GM18909 (cell line): ENCODE data around the gene MARCHF6.
A peak's percentile ranks its signal among the peaks of the same experiment; 100 is the strongest.

Experiments
- ATAC-seq: cut with Tn5 transposase; IDR thresholded peaks from one replicate; pipeline ENCODE4 v1.9.1; 2021; ENCODE audit warnings: mild to moderate bottlenecking; ENCODE audit not compliant: unreplicated experiment, poor library complexity

The MARCHF6 gene

DNA sequence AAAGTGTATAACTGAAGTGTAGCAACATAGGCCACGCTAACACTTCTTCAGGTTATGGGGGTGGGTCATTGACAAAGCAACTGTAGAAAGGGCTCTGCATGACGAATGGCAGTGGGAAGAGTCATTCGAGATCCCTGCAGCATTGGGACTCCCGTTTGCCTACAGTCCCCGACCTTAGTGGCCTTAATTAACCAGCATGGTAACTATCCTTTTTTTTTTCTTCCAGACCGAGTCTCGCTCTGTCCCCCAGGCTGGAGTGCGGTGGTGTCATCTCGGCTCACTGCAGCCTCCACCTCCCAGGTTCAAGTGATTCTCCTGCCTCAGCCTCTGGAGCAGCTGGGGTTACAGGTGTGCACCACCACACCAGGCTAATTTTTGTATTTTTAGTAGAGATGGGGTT is 31.6 kb upstream of the MARCHF6 start:
- no peak for ATAC-seq

DNA sequence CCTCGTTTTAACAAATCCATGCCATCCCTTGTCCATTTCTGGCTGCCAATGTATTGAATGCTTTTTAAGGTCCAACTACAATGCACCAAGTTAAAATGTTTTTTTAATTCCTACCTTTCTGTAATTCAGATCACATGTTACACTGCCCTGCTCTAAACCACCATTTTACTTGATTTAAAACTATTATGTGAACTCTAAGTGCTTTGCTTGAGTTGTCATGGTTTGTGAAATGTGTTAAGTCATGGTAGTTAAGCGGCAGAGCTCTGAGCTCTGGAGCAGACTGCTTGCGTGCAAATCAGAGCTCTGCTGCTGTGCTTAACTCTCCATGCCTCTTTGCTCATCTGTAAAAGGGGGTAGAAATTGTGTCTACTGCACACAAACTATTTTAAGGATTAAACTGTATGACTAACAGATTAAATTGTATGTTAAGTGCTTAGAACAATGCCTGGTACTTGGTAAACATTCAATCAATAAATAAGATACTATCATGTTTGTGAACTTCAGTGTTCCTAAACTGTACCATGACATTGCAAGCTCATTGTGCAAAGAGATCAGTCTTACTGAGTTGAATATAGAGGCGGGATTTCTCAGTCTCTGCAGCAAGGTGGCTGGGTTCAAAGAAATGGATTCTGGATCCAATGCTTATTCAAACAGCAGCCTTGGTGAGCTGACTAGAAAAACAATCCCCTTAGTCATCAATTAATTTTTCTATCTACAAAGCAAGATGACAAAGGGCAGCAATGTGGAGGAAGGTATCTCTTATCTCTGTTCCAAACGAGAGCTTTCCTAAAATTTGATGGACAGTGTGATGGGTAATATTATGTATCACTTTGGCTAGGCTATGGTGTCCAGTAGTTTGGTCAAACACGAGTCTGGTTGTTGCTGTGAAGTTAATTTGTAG is 29.7 kb upstream of the MARCHF6 start:
- ATAC-seq = no peak

DNA sequence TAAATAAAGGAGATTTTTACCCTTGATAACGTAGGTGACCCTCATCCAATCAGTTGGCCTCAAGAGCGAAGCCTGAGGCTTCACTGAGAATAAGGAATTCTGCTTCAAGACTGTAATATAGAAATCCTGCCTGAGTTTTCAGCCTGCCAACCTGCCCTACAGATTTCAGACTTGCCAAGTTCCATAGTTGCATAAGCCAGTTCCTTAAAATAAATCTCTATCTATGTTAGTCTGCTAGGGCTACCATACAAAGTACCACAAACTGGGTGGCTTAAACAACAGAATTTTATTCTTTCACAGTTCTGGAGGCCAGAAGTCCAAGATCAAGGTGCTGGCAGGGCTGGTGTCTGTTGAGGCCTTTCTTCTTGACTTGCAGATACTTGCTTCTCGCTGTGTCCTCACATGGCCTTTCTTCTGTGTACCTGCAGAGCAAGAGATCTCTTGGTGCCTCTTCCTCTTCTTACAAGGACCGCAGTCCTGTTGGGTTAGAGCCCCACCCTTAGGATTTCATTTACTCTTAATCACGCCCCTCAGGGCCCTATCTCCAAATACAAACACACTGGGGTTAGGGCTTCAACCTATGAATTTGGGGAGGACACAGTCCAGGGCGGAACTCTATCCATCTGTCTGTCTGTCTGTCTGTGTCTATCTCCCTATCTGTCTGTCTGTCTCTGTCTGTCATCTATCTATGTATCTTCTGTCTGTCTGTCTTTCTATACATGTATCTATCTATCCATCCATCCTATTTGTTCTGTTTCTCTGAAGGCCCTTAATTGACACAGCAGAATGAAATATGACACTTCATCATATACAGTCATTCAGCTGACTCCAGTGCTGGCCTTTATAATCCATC is 28.8 kb upstream of the MARCHF6 start:
- ATAC-seq = no peak

DNA sequence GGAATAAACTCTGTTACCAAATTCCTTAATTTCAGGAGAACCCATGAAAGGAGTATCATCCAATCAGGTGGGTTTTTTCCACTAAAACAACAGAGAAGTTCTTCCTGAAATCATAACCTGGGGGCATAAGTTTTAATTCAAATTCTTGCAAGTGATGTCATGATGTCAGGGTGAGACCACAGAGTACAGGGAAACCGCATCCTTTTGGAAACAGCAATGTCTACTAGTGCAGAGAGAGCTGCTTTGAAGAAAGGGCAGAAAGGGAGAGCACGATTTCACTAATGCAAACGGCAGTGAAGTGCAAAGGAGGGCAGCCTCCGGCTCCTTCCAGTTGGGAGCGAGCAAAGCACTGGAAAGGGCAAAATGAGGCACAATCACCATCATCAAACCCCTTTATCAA is 25.2 kb upstream of the MARCHF6 start:
- no peak for ATAC-seq

DNA sequence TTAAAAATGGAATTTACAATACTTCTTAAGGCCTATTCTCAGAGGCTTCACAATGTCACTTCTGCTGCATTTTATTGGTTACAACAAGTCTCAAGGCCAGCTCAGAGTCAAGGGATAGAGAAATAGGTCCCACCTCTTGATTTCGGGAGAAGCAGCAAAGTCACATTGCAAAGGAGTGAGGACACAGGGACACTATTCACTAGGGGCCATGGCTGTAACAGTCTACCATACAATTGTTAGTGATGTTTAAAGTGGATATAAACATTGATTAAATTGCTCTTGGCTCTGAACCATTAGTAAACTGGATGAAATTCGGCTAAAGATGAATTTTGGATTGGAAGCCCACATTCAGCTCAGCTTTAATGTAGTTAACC is 24.1 kb upstream of the MARCHF6 start:
- no peak for ATAC-seq

DNA sequence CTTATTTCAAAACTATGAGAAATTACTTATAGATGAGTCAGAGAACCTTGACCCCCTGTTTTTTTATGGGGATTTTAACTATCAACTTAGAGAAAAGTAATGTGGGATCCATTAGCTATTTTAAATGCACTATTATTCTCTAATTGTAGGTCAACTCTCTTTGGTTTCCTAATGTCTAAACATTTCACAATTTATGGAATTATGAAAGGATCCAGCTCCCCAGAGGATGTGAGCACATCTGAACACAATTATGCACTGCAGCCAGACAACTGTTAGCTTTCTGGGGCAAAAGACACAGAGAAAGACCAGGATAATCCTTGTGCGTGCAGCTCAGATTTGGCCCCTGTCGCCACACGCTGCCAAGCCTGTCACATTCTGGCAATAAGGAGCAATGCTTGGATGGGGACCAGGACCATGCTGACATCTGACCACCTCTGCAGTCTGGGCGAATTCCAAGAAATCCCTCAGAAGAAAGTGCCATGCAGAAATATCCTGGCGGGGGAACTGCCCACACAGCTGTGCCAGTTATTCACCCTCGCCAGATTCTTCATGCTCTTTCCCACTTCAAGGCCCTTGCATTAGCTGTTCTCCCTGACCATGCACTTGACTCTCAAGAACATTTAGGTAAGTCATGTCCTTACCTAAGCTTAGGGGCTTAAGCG is 23.5 kb upstream of the MARCHF6 start:
- no peak for ATAC-seq

DNA sequence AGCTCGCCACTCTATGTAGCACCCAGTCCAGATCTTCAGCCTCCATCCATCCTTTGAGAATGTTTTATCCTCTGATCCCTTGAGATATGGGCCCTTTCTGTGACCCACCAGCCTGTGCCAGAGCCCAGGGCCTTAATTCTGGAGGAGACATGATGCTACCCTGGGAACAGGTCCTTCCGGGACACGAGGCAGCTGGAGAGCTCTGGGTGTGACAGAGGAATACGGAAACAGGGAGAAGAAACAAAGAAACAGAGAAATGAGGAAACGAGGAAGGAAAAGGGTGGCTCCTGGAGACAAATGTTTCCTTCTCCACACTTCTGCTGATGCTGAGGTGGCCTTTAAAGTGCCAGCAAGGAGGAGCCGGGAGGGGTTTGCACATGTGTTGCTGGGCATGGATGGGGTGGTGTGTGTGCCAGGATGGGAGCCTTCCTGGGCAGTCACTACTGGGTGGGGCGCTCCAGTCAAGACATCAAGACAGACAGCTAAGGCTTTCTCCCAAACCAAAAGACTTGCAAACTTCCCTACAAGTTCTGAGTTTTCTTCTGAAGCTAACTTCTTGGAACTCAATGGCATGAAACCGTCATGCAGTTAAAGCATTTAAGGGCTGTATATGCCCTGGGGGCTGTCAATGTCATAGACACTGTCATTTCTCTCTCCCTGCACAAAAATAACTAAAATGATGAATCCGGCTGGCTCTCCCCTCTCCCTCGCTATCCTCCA is 22.8 kb upstream of the MARCHF6 start:
- no peak for ATAC-seq

DNA sequence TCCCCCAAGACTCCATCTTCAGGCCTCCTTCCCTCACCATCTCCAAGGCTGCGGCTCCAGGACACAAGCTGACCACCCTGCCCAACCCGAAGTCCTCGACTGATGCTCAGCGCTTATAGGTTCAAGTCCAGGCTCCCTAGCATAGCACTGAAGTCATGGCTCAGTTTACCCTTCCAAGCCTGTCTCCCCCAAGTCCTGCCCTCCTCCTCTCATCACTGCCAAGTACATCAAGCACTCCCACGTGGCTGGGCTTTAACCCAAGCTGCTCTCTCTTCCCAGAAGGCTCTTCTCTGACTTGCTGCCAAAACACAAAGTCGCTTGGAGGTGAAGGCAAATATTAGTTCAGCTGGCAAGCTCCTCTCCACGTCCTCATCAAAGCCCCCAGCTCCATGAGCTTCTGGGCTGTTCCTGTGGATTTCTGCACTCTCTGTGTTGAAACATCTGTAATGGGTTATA is 22.1 kb upstream of the MARCHF6 start:
- ATAC-seq = no peak

DNA sequence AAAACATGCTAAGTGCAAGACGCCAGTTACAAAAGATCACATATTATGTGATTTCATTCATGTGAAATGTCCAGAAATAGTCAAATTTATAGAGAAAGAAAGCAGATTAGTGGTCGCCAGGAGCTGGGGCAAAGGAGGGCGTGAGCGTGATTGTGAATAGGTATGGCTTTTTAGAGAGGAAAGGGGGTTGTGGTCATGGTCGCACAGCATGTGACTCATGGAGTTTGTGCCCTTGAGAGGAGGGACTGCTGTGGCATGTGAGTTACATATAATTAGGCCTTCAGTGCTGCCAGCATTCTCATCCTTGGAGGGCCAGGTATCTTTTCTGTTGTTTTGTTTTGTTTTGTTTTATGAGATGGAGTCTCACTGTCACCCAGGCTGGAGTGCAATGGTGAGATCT is 21.2 kb upstream of the MARCHF6 start:
- no peak for ATAC-seq

DNA sequence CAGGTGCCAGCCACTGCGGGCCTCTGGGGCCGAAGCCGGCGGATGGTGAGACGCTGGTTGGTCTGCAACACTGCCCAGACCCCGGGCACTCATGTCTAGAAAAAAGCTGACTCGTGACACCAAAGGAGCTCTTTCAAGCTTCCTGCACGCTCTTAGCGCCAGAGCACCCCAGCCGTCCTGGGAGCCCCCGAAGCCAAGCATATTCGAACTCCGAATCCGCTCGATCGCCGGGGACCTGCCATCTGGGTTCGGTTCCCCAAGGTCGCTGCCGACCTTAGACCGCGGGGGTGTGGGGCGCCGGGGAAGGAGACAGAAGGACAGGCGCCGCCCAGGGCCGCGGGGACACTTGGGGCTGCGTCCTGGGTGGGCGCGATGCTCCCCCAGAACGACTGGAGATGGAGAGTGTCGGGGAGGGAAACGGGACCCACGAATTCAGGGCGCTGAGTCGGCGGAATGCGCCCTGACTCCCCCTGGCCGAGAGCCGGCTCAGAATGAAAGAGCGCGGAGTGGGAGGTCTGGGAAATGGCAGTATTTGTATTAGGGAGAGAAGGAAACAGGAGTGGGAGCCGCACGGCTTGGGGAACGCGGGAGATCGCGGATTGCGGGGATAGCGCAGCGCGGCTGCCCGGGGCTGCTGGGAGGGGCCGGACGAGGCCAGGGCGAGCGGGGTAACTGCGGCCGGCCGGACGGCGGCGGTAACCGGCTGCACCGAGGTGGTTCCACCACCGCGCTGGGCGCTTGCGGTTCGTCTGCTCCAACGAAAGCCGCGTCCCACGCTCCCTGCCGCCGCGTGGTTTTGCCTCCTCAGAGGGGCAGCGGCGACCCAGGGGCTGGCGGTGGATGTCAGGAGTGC is 20.1 kb upstream of the MARCHF6 start:
- ATAC-seq = peak; percentile 74

DNA sequence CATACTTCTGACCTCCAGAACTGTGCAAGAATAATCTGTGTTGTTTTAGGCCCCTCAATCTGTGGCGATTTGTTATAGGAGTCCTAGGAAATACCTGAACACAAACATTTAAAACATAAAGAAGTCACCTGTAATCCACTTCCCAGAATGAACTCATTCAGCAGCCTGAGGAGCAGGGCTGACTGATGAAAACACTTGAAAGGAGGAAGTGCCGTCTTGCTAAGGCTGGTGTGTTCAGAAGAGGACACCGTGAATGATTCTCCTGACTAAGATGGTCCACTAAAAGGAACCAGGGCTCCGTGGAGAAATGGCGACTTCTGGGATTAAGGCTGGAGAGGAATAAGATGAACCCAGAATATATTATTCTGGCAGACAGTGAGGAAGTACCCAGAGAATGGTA is 18.7 kb upstream of the MARCHF6 start:
- no peak for ATAC-seq

DNA sequence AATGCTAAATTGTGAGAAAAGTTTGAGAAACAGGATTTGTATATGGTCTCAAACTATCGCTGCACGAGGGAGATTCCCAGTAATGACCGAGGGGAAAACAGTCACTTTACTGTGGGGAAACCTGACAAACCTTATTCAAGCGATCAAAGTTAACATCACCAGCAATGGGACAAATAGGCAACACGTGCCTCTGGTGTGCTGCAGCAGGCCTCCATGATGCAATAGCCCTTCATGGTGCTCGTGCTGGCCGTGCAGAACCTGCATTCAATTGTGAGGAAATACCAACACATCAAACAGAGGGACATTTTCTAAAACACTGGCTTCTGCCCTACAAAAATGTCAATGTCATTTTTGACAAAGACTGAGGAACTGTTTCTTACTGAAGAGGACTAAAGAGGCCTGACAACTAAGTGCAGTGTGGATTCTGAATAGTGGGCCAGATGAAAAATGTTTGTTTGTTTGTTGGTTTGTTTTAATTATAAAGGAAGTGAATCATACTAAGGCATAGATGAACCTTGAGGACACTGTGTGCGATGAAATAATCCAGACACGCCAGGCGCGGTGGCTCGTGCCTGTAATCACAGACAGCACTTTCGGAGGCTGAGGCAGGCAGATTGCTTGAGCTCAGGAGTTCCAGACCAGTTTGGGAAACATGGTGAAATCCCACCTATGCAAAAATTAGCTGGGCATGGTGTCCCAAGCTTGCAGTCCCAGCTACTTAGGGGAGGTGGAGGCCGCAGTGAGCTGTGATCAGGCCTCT is 17.6 kb upstream of the MARCHF6 start:
- ATAC-seq = no peak

DNA sequence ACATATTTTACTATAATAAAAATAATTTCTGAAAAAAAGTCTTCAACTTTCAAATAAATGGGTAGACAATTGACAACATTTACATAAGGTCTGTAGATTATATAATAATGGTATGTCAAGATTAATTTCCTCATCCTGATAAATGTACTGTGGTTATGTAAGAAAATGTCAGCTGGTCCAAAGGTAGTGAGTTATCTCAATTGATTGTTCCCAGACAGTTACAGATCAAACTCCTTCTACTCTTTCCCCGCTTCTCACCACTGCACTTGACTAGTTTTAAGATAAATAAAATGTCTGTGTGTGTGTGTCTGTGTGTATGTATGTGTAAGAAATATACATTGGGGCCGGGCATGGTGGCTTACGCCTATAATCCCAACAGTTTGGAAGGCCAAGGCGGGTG is 16.4 kb upstream of the MARCHF6 start:
- ATAC-seq = no peak

DNA sequence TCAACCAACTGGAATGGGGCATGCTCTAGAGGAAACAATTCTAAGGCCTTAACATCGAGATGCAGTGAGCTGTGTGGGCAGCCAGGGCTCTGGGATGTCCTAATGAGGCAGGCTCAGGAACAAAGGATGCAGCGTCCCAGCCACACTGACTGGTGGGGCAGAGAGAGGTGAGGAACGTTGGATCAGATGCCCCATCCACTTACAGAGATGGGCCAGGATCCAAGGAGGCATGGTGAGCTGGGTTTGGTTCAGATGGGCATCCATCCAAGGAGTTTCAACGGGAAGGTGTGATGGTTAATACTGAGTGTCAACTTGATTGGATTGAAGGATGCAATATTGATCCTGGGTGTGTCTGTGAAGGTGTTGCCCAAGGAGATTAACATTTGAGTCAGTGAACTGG is 15.5 kb upstream of the MARCHF6 start:
- ATAC-seq = no peak

DNA sequence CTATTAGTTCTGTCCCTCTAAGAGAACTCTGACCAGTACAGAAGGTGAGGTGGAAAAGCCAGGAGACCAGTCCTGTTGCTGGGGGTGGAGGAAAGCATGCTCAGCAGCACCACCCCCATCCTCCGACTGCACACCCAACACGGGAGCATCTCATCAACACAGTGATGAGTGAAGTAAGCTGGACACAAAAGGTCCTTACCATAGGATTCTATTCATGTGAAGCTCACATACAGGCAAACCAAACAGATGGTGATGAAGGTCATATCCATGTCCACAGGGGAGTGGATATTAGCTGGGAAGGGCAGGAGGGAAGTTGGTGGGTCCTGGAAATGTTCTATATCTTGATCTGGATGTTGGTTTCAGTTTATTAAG is 14.8 kb upstream of the MARCHF6 start:
- no peak for ATAC-seq

DNA sequence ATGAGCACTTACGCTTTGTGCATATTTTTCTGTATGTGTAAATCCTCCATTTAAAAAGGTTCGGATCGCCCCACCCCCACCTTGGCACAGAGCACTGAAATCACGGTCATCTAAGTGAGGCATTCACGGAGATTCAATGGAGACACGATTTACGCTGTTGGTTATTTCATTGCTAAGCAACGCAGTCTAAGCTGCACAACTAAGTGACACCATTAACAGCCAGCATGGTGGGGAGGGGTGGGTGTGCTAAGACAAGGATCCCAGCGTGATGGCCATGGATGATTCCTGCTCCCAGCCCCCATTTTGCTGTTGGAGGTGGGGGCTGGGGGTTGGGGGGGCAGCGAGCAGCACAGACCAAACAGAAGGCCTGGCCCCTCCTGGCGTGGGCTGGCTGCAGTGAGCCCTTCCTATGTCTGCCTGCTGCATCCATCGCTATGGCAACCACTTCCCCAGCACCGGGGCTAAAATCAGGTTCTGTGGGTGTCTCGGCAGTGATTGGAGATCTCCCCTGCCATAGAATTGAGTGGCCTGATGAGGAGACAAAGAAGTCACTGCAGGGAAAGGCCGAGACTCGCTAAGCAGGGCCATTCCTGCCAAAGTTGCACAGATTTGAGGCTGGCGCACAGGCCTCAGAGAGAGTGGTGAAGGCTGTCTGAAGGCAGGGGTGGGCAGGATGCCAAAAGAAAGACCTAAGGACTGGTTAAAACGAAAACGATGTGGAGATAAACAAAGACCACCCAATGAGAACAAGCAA is 14.3 kb upstream of the MARCHF6 start:
- ATAC-seq = no peak

DNA sequence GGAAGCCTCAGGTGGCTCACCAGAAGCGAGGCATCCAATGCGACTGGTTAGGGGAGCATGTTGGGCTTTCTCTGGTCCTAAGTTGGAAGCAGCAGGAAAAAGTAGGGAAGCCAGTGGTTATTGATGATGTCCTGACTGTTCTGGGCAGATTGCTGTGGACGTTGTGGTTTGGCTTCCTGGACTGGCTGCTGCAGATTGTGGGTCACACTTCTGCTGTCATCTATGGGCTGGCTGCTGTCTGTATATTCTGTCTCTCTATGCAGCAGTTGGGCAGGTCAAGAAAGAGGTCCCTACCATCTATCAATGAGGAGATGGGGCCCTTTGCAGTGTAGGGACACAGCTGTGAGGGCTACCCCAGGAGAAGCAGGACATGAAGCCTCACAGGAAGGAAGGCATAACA is 13.5 kb upstream of the MARCHF6 start:
- ATAC-seq = no peak

DNA sequence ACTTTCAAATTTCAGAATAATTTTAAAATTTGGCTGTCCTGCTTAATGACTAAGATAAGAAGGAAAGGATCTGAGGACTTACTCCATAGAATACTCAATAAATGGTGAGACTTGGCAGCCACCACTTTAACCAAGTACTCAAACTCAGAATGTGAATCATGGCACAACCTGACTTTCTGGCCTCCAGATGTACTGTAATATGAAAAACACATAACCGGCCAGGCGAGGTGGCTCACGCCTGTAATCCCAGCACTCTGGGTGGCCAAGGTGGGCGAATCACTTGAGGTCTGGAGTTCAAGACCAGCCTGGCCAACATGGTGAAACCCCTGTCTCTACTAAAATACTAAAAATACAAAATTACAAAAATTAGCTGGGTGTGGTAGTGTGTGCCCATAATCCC is 10.0 kb upstream of the MARCHF6 start:
- no peak for ATAC-seq
